ENCODE results near the gene TUBGCP3.

- no peak for TF ChIP-seq CTCF (IDR thresholded peaks at IDR 0.05; ENCODE audit: low read depth, low read length, poor library complexity, severe bottlenecking)
- TF ChIP-seq EZH2phosphoT487 (IDR thresholded peaks at IDR 0.05; ENCODE audit: borderline replicate concordance, low read length) = no peak
Measured at GRCh38 chr13:112596235-112596634, 8.3 kb upstream of the TUBGCP3 start.

Measured in DOHH2 (cell line).